ENCODE results near the gene WBP2. TPM values are rescaled to one million over a fixed set of nuclear protein-coding genes. Genes with fewer than 3 reads are reported as not detected.
A peak's percentile ranks its signal among the peaks of the same experiment; 100 is the strongest.

The WBP2 gene
- total and polyA plus RNA-seq, 2 of the 13 experiments (the other 11 are each of a cell fraction or from before 2014, with no cell fraction given) = 29.2 to 29.5 TPM

DNA sequence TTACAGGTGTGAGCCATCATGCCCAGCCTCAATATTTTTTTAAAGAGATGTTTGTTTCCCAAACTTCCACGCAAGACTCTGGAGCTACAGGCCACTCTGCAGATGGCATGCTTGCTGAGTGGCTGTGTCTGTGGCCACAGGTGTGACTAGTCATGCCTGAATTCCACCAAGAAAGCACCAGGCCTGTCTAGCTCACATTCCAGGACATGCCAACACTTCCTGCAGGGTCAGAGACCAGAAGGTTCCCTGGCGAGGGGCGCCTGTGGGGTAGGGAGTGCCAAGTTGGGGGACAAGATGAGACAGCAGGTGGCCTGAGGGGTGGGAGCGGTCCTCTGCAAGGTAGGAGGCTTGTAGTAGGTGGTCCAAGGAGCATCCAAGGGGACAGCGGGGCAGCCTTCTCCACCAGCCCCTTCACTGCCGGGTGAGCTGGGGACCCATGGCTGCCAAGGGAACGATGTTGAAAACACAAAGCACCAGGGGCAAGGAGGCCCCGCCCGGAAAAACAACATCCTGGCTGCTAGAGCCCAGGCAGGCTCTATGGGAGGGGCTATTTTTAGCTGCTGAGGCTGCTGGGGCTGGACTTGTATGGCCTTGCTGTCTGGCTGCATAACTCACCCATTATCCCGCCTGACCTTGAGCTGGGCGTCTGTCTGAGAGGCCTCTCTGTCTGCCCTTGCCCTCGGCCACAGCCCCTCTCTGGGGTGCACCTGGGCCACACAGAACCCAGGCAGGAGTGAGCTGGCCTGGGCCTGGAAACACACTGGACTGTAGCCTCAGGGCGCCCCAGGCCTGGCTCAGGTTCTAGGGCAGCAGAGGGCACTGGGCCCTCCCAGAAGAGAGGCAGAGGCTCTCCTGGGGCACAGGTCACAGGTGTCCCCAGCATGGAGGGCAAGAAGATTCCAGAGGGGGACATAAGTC lies 17.6 kb upstream of the WBP2 start (continued):
- TF ChIP-seq, protein P1, sequence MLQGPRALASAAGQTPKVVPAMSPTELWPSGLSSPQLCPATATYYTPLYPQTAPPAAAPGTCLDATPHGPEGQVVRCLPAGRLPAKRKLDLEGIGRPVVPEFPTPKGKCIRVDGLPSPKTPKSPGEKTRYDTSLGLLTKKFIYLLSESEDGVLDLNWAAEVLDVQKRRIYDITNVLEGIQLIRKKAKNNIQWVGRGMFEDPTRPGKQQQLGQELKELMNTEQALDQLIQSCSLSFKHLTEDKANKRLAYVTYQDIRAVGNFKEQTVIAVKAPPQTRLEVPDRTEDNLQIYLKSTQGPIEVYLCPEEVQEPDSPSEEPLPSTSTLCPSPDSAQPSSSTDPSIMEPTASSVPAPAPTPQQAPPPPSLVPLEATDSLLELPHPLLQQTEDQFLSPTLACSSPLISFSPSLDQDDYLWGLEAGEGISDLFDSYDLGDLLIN (CRISPR knock-in tag; IDR thresholded peaks at IDR 0.05; ENCODE audit: borderline replicate concordance) = no peak
- TF ChIP-seq ZFP90 (CRISPR knock-in tag; IDR thresholded peaks at IDR 0.05; ENCODE audit: borderline replicate concordance) (peak; percentile 94), ZNF468 (CRISPR knock-in tag; IDR thresholded peaks at IDR 0.05) (no peak), ZFAT (CRISPR knock-in tag; conservative IDR thresholded peaks at IDR 0.05) (no peak), SMAD1 (CRISPR knock-in tag; IDR thresholded peaks at IDR 0.05; ENCODE audit: borderline replicate concordance, low read depth) (peak; percentile 80; the same call in 1 of the 2 replicates), CAMTA2 (CRISPR knock-in tag; IDR thresholded peaks at IDR 0.05; ENCODE audit: borderline replicate concordance) (no peak), XBP1 (CRISPR knock-in tag; IDR thresholded peaks at IDR 0.05) (no peak), ZNF33A (CRISPR knock-in tag; IDR thresholded peaks at IDR 0.05; ENCODE audit: borderline replicate concordance) (0 out of 2 replicates have a peak, but pooled peaks have one; percentile 25), CEBPB (IDR thresholded peaks at IDR 0.05; ENCODE audit: borderline replicate concordance, low read depth, low read length) (no peak)
- TF ChIP-seq, protein P2, sequence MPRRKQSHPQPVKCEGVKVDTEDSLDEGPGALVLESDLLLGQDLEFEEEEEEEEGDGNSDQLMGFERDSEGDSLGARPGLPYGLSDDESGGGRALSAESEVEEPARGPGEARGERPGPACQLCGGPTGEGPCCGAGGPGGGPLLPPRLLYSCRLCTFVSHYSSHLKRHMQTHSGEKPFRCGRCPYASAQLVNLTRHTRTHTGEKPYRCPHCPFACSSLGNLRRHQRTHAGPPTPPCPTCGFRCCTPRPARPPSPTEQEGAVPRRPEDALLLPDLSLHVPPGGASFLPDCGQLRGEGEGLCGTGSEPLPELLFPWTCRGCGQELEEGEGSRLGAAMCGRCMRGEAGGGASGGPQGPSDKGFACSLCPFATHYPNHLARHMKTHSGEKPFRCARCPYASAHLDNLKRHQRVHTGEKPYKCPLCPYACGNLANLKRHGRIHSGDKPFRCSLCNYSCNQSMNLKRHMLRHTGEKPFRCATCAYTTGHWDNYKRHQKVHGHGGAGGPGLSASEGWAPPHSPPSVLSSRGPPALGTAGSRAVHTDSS (CRISPR knock-in tag; conservative IDR thresholded peaks at IDR 0.05) = 0 out of 2 replicates have a peak, but pooled peaks have one; percentile 71
- TF ChIP-seq, protein P3, sequence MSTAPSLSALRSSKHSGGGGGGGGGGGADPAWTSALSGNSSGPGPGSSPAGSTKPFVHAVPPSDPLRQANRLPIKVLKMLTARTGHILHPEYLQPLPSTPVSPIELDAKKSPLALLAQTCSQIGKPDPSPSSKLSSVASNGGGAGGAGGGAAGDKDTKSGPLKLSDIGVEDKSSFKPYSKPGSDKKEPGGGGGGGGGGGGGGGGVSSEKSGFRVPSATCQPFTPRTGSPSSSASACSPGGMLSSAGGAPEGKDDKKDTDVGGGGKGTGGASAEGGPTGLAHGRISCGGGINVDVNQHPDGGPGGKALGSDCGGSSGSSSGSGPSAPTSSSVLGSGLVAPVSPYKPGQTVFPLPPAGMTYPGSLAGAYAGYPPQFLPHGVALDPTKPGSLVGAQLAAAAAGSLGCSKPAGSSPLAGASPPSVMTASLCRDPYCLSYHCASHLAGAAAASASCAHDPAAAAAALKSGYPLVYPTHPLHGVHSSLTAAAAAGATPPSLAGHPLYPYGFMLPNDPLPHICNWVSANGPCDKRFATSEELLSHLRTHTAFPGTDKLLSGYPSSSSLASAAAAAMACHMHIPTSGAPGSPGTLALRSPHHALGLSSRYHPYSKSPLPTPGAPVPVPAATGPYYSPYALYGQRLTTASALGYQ (CRISPR knock-in tag; IDR thresholded peaks at IDR 0.05) = peak; percentile 89
- TF ChIP-seq, protein P4, sequence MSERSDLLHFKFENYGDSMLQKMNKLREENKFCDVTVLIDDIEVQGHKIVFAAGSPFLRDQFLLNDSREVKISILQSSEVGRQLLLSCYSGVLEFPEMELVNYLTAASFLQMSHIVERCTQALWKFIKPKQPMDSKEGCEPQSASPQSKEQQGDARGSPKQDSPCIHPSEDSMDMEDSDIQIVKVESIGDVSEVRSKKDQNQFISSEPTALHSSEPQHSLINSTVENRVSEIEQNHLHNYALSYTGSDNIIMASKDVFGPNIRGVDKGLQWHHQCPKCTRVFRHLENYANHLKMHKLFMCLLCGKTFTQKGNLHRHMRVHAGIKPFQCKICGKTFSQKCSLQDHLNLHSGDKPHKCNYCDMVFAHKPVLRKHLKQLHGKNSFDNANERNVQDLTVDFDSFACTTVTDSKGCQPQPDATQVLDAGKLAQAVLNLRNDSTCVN (CRISPR knock-in tag; IDR thresholded peaks at IDR 0.05; ENCODE audit: borderline replicate concordance) = no peak; the same call in none of the 2 replicates
- TF ChIP-seq, protein P5, sequence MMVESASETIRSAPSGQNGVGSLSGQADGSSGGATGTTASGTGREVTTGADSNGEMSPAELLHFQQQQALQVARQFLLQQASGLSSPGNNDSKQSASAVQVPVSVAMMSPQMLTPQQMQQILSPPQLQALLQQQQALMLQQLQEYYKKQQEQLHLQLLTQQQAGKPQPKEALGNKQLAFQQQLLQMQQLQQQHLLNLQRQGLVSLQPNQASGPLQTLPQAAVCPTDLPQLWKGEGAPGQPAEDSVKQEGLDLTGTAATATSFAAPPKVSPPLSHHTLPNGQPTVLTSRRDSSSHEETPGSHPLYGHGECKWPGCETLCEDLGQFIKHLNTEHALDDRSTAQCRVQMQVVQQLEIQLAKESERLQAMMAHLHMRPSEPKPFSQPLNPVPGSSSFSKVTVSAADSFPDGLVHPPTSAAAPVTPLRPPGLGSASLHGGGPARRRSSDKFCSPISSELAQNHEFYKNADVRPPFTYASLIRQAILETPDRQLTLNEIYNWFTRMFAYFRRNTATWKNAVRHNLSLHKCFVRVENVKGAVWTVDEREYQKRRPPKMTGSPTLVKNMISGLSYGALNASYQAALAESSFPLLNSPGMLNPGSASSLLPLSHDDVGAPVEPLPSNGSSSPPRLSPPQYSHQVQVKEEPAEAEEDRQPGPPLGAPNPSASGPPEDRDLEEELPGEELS (CRISPR knock-in tag; IDR thresholded peaks at IDR 0.05) = peak; percentile 99
- TF ChIP-seq, protein P6, sequence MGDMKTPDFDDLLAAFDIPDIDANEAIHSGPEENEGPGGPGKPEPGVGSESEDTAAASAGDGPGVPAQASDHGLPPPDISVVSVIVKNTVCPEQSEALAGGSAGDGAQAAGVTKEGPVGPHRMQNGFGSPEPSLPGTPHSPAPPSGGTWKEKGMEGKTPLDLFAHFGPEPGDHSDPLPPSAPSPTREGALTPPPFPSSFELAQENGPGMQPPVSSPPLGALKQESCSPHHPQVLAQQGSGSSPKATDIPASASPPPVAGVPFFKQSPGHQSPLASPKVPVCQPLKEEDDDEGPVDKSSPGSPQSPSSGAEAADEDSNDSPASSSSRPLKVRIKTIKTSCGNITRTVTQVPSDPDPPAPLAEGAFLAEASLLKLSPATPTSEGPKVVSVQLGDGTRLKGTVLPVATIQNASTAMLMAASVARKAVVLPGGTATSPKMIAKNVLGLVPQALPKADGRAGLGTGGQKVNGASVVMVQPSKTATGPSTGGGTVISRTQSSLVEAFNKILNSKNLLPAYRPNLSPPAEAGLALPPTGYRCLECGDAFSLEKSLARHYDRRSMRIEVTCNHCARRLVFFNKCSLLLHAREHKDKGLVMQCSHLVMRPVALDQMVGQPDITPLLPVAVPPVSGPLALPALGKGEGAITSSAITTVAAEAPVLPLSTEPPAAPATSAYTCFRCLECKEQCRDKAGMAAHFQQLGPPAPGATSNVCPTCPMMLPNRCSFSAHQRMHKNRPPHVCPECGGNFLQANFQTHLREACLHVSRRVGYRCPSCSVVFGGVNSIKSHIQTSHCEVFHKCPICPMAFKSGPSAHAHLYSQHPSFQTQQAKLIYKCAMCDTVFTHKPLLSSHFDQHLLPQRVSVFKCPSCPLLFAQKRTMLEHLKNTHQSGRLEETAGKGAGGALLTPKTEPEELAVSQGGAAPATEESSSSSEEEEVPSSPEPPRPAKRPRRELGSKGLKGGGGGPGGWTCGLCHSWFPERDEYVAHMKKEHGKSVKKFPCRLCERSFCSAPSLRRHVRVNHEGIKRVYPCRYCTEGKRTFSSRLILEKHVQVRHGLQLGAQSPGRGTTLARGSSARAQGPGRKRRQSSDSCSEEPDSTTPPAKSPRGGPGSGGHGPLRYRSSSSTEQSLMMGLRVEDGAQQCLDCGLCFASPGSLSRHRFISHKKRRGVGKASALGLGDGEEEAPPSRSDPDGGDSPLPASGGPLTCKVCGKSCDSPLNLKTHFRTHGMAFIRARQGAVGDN (CRISPR knock-in tag; IDR thresholded peaks at IDR 0.05) = peak; percentile 99

Data from HepG2 (cell line).